ENCODE results near the gene DUOX2.

- TF ChIP-seq, protein P1, sequence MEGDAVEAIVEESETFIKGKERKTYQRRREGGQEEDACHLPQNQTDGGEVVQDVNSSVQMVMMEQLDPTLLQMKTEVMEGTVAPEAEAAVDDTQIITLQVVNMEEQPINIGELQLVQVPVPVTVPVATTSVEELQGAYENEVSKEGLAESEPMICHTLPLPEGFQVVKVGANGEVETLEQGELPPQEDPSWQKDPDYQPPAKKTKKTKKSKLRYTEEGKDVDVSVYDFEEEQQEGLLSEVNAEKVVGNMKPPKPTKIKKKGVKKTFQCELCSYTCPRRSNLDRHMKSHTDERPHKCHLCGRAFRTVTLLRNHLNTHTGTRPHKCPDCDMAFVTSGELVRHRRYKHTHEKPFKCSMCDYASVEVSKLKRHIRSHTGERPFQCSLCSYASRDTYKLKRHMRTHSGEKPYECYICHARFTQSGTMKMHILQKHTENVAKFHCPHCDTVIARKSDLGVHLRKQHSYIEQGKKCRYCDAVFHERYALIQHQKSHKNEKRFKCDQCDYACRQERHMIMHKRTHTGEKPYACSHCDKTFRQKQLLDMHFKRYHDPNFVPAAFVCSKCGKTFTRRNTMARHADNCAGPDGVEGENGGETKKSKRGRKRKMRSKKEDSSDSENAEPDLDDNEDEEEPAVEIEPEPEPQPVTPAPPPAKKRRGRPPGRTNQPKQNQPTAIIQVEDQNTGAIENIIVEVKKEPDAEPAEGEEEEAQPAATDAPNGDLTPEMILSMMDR (IDR thresholded peaks at IDR 0.05; ENCODE audit: poor library complexity, severe bottlenecking), result no peak
- no peak for TF ChIP-seq SMC3 (conservative IDR thresholded peaks at IDR 0.05; ENCODE audit: poor library complexity)
- TF ChIP-seq EP300 (conservative IDR thresholded peaks at IDR 0.05; ENCODE audit: poor library complexity, severe bottlenecking), result no peak
- TF ChIP-seq EZH2 (IDR thresholded peaks at IDR 0.05; ENCODE audit: borderline replicate concordance, insufficient read depth, low read length, poor library complexity, severe bottlenecking), result no peak
- no peak for TF ChIP-seq POLR2AphosphoS5 (IDR thresholded peaks at IDR 0.05)
Measured at GRCh38 chr15:45146405-45146804, 32.4 kb upstream of the DUOX2 start.
